GM19468 (cell line): ENCODE measurements around the gene CEL.
"Not testable (repeated sequence)": the region's sequence is repeated elsewhere in the genome, so short reads cannot be mapped to it uniquely, and the experiment has no call there.

Source experiments
- ATAC-seq: cut with Tn5 transposase; IDR thresholded peaks from one replicate; pipeline ENCODE4 v1.9.1; 2021; ENCODE audit warnings: mild to moderate bottlenecking, moderate library complexity, moderate number of reproducible peaks; ENCODE audit not compliant: unreplicated experiment; ENCODE audit errors: extremely low read depth

The CEL gene

DNA sequence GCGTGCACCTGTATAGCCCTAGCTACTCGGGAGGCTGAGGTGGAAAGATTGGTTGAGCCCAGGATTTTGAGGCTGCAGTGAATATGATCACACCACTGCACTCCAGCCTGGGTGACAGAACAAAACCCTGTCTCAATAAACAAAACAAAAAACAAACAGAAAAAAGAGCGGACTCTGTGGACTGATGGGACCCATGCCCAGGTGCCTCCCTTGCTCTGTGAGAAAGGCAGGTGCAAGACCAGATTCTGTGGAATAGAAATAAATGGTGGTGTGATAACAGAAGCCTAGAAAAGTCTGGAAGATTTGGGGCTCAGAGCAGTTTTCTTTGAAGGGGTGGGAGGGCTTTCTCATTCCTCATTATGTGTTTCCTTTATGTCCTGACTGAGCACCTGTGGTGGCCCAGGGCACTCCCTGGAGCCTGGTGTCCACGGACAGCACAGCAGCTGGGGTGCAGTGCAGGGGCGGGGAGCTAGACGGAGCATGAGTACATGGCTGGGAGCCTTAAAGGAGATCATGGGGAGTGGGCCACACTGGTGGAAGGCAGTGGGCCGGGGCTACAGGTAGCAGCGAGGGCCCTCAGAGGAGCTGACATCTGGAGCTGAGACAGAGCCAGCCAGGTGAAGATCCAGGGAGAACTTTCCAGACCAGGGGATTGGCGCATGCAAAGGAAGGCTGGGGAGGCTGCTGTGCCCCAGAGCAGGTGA lies 15.4 kb upstream of the CEL start:
- no peak for ATAC-seq

DNA sequence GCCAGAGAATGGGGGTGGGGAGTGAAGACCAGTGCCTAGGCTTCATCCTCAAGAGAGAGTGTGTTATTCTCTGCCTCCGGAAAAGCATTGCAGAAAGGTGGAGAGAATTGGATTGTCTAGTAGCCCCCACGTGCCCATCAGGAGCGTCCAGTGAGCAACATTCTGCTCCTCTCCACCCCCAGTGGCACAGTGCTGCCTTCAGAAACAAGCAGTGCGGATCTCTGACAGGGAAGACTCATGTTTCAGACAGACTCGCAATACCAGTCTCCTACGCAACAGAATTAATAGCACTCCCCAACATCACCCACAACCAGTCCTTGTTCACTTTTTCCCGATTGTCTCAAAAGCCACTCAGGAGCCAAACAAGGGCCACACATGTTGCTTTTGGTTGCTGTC lies 14.9 kb upstream of the CEL start:
- no peak for ATAC-seq

GRCh38 chr9:133048595-133048994 lies 13.2 kb upstream of the CEL start:
- no peak for ATAC-seq

DNA sequence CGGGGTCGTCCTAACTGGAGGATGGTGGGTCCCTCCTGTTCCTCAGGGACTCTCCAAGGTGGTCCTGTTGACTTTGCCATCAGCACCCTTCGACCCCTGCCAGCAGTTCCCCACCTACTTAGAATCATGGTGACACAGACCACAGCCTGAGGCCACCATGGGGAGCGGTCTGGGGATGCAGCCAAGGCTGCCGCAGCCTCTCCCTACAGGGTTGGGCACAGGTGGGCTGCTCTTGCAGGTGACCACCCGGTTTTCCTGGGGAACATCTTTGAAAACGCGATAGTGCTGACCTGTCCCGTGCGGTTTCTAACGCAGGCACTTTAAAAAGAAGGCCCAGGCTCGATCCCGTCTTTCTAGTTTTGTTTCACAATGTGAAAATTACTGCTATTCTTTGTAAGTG lies 12.7 kb upstream of the CEL start:
- no peak for ATAC-seq

- no peak for ATAC-seq
Measured at GRCh38 chr9:133050142-133050541, 11.6 kb upstream of the CEL start.

- no peak for ATAC-seq
Measured at GRCh38 chr9:133050781-133051180, 11.0 kb upstream of the CEL start.

DNA sequence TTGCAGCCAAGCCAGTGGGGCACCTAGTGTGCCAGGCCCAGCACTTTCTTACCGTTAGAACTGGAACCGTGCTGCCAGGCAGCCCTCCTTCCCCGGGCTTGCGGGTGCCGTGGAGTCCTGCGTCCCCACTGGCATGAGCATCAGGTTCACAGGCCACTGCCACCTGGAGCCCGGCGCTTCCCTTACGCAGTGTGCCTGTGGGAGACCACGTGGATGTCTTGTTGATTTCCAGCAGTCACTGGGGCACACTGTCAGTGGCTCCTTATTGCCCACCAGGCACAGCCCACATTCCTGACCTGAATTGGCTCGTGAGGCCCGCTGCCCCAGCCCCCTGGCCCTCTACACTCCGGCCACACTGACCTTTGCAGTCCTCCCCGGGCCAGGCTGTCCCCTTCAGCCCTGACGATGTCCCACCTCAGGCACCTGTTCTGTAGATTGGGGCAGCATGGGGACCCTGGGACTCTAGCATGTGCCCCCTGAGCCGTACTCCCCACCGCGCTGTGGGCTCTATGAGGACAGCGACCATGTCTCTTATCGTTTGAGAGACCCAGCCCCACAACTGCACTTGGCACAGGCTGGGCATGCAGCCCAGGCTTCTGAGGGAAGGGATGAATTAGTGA lies 10.4 kb upstream of the CEL start:
- no peak for ATAC-seq

DNA sequence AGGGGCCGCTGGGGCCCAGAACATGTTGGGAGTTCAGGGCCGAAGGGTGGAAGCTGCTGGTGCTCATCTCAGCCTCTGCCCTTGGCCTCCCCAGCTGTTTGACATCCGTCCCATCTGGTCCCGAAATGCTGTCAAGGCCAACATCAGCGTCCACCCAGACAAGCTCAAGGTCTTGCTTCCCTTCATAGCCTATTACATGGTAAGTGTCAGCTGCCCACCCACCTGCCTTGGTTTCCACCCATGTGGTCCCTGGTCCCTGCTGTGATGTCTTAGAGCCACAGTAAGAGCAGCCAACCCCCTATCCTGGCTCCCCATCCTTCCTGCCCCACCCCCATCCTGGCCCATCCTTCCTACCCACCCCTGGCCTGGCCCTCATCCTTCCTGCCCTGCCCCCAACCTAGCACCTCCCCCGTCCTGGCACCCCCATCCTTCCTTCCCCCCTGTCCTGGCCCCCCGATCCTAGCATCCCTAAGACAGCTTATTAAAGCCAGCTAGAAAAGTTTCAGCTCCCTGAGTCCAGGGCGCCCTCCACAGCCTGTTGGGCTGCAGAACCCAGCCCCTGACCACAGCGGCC lies 9.7 kb upstream of the CEL start:
- no peak for ATAC-seq

DNA sequence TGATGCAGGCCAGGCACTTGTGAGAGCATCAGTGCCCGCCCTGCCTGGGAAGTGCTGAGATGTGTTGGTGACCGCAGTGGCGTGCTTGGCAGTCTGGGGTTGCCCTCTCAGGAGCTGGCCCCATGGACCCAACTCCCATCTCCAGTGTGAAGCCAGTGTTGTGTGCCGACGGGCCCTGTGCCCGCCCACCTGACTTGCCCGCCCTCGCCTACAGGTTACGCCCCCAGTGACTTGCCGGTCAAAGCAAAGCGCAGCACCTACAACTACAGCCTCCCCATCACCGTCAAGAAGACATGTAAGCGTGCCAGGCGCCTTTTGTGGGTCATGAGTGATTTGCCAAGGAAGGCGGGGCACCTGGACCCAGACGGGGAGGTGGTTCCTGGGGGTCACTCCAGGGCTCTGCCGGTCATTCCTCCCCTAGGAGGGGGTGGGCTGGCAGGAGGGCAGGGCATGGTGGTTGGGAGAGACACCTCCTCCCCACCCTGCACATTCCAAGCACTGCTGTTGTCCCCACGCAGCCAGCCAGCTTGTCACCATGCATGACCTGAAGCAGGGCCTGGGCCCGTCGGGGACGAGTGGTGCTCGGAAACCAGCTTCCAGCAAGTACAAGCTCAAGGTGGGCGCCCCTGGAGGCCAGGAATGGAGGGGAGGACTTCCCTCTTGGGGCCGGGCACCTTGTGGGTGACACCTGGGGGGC lies 7.4 kb upstream of the CEL start:
- ATAC-seq = no peak

GRCh38 chr9:133054966-133055365 lies 6.8 kb upstream of the CEL start:
- no peak for ATAC-seq

DNA sequence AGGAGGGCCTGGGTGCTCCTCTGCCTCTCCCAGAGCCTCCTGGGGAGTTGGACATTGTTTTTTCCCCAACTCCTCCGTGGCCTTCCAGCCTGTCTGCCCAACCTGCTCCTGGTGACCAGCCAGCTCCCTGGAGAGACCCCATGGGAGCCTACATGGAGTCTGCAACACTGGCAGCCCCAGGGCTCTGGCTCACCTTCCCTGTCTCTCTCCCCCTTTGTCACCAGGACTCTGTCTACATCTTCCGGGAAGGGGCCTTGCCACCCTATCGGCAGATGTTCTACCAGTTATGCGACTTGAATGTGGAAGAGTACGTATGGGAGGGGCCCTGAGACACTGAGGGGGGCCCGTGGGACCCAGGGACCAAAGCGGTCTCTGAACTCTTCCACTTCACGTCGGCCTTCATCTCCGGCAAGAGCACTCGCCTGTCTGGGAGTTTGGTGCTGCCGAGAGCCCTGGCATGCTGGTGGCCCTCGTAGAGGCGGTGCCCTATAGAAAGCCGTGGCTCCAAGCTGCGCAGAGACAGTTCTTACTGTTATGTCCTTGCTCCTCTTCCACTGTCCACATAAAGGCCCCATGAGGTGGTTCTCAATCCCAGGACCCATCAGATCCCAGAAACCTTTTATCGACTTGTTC lies 5.9 kb upstream of the CEL start:
- ATAC-seq = no peak

DNA sequence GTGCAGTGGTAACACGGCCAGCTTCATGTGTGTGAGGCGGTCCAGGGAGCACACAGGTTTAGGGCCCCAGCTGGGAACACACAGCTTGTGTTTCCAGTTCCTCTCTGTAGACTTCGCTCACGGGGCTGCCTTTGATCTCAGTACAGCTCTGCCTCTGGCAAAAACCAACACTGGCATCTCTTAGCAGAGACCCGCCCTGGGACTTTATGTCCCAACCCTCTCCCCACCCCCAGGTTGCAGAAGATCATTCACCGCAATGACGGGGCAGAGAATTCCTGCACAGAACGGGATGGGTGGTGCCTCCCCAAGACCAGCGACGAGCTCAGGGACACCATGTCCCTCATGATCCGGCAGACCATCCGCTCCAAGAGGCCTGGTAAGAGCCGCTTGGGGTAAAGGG lies 5.2 kb upstream of the CEL start:
- ATAC-seq = no peak

- no peak for ATAC-seq
Measured at GRCh38 chr9:133057006-133057405, 4.8 kb upstream of the CEL start.

- ATAC-seq = no peak
Measured at GRCh38 chr9:133057553-133057952, 4.2 kb upstream of the CEL start.

DNA sequence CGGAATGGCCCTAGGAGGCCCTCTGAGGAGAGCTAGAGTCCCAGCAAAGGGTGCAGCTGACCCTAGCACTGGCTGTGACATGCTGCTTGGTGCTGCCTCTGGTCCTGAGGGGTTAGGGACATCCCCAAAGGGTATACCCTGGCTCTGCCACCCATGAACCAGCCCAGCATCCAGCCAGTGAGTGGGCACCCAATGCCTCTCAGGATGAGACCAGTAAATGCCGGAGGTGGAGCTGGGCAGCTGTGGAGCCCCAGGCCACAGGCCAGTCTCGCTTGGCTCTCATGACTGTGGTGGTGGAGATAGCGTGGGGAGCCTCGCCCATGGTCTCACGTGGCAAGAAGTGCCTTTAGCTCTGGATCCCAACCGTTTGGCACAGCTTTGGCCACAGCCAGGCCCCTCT lies 3.7 kb upstream of the CEL start:
- ATAC-seq = no peak

GRCh38 chr9:133058550-133059320 lies 3.0 kb upstream of the CEL start:
- no peak for ATAC-seq

DNA sequence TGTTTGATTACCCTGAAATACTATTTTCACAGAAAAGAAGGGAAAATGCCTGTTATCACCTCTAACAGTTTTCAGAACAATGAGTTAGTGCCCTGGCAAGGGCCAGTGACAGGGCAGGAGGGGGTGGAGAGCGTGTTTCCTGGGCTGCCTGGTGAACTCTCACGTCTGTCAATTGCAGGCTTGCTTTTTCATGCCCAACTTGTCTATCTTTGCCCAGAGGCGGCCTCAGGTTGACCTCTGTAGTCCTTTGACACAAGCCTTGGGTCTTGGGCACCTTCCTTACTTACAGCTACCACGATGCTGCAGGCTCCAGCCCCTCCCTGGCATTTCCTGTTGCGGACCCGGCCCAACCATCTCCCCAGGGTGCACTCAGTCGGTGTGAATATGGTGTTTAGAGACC lies 2.2 kb upstream of the CEL start:
- no peak for ATAC-seq

GRCh38 chr9:133060417-133060841 lies 1.4 kb upstream of the CEL start:
- no peak for ATAC-seq

DNA sequence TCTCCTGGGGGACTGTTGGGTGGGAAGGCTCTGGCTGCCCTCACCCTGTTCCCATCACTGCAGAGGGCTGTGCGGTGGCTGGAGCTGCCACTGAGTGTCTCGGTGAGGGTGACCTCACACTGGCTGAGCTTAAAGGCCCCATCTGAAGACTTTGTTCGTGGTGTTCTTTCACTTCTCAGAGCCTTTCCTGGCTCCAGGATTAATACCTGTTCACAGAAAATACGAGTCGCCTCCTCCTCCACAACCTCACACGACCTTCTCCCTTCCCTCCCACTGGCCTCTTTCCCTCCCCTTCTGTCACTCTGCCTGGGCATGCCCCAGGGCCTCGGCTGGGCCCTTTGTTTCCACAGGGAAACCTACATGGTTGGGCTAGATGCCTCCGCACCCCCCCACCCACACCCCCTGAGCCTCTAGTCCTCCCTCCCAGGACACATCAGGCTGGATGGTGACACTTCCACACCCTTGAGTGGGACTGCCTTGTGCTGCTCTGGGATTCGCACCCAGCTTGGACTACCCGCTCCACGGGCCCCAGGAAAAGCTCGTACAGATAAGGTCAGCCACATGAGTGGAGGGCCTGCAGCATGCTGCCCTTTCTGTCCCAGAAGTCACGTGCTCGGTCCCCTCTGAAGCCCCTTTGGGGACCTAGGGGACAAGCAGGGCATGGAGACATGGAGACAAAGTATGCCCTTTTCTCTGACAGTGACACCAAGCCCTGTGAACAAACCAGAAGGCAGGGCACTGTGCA lies 590 bp upstream of the CEL start:
- ATAC-seq = not testable (repeated sequence)
